Glomerular visceral epithelial cell (primary cell): Measurements from ENCODE around the gene TAF1.
A peak's percentile ranks its signal among the peaks of the same experiment; 100 is the strongest.
"Not testable (repeated sequence)": the region's sequence is repeated elsewhere in the genome, so short reads cannot be mapped to it uniquely, and the experiment has no call there.

Experiments
- DNase-seq: peaks from one replicate; pipeline ENCODE4 v3.0.0-alpha.2; 2016; ENCODE audit errors: extremely low spot score

The TAF1 gene

GRCh38 chrX:71509289-71509688 is 143.1 kb downstream of the TAF1 start:
- DNase-seq: no peak

GRCh38 chrX:71510161-71510560 is 144.0 kb downstream of the TAF1 start:
- peak; percentile 13 for DNase-seq

- DNase-seq: not testable (repeated sequence)
Observed at GRCh38 chrX:71513731-71514130, 147.6 kb downstream of the TAF1 start.

DNA sequence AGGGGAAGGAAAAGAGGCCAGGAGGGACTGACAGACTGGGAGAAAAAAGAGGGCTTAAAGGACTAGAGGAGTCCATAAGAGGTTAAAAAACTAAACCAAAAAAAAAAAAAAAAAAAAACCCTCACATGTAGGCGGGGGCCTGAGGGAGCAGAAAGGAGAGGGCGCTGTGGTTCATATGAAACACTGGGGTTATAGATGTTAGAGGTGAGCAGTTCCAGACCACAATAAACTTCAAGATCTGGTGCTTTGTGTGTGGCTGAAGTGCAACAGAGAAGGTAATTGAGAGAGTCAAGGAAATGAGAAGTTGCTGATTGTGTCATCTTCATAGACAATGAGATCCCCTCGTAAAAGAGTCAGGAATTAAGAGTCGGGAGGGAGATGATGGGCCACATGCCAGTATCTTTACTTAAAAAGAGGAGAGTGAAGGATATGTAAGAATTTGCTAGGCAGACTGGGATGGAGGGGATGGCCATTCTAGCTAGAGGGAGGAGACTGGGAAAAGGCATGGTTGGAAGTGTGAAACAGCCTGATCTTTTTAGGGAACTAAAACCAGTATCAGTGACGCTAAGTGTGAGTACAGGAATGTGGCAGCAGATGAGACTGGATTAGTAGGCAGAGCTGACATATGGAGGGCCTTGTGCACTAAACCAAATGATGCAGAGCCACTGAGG is 148.3 kb downstream of the TAF1 start:
- DNase-seq: no peak

DNA sequence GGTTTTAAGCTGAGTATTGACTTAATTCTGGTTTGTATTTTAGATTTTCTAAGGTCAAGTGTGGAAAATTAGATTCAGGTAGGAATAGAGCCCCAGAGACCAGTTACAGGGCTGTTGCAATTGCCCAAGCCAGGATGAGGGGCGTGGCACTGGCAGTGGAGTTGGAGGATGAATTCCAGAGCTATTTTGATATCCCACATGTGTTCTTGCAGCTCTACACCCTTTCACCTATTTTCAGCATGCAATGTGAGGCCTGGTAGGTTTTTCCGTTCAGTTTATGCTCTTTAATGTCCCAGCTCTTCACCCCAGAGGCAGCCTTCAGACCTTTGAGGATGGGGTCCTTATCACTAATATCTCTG is 148.9 kb downstream of the TAF1 start:
- no peak for DNase-seq
